ENCODE results near the gene KNDC1. TPM values are rescaled to one million over a fixed set of nuclear protein-coding genes. Genes with fewer than 3 reads are reported as not detected.

Gene KNDC1
- total and polyA plus RNA-seq, 2 of the 4 experiments (the other 2 are of a cell fraction) = 0.18 to 1.1 TPM

- H3K9me1 ChIP-seq (ENCODE audit: insufficient read depth, low read length) = peaks cover 18% of the 10 kb centered on the region
- H3K4me2 ChIP-seq (ENCODE audit: low read depth, low read length) = peak overlapping the region; percentile 11; the same call in 1 of the 2 replicates
- H3K56ac ChIP-seq (ENCODE audit: extremely low read depth, insufficient read depth, low read length) = 0 out of 2 replicates have a peak overlapping the region, but pooled peaks have one; percentile 34
- DNase-seq (no peak), ATAC-seq (ENCODE audit: low read depth) (no peak)
- ChIA-PET POLR2A (ENCODE audit: unreplicated experiment) (no interaction called here), CTCF (no interaction called here)
- peak overlapping the region; percentile 91 for H2AK9ac ChIP-seq (replicated peaks; ENCODE audit: low read depth, low read length, poor library complexity)
- H2BK5ac ChIP-seq (ENCODE audit: low read depth, low read length, poor library complexity, severe bottlenecking) = peak overlapping the region; percentile 88
- peak overlapping the region; percentile 96 for H2BK20ac ChIP-seq (ENCODE audit: low read depth, low read length)
- H3K23ac ChIP-seq (ENCODE audit: low read depth, low read length) = peak overlapping the region; percentile 62; the same call in 1 of the 2 replicates
- intact Hi-C loops (cut with micrococcal nuclease) (loop anchor here (5.0 kb wide), 1 partner anchor 112 kb away; no protein-coding TSS in a partner anchor), in situ Hi-C loops (cut with MboI; ENCODE audit: low sequenced_read_pairs) (loop anchor here (25.0 kb wide), 1 partner anchor 597 kb away; no protein-coding TSS in a partner anchor), dilution Hi-C loops (cut with HindIII; ENCODE audit: low sequenced_read_pairs, unreplicated experiment) (no loop called here)
- H3K4ac ChIP-seq (ENCODE audit: low read depth, low read length) = peak overlapping the region; percentile 96
- peak overlapping the region; percentile 58 for H4K5ac ChIP-seq (ENCODE audit: low read depth, low read length)
- peak overlapping the region; percentile 69 for H3K18ac ChIP-seq (ENCODE audit: low read depth, low read length)
- no peaks in the 10 kb centered on the region for H4K20me1 ChIP-seq (ENCODE audit: insufficient read depth, low read length)
- H4K91ac ChIP-seq (ENCODE audit: insufficient read depth, low read depth, low read length) = peak overlapping the region; percentile 94
- WGBS, 2 experiments (ENCODE audit: extremely low coverage in 2 of 2, insufficient read length in 1 of 2) = 52% methylated on average over 8 of the region's 12 CpGs; no CpG with 5 or more reads in 1 of the 2 experiments
- H2AFZ ChIP-seq (replicated peaks; ENCODE audit: low read length, poor library complexity) = peak overlapping the region; percentile 75
- H3K4me3 ChIP-seq (ENCODE audit: insufficient read depth, low read depth, low read length) = no peak overlapping the region
- no peaks in the 10 kb centered on the region for H3K9me3 ChIP-seq (ENCODE audit: control insufficient read depth, insufficient read depth, low read length)
- H2BK15ac ChIP-seq (ENCODE audit: low read depth, low read length) = peak overlapping the region; percentile 29; the same call in 1 of the 3 replicates
- peak overlapping the region; percentile 98 for H2AK5ac ChIP-seq (ENCODE audit: low read depth, low read length)
- peaks cover 0 to 4% of the 10 kb centered on the region in 2 experiments; a peak in 1 of 4 replicates for H3K79me1 ChIP-seq (ENCODE audit: low read depth in 1 of 2, low read length in 2 of 2)
- peak overlapping the region; percentile 88 for H3K14ac ChIP-seq (replicated peaks; ENCODE audit: low read depth, low read length)
- H3K4me1 ChIP-seq (ENCODE audit: control insufficient read depth, insufficient read depth, low read length) = peaks cover 21% of the 10 kb centered on the region
- H4K8ac ChIP-seq (ENCODE audit: low read depth in 2 of 2, low read length in 2 of 2) = peak overlapping the region; percentile 56 to 86
- H3K36me3 ChIP-seq (ENCODE audit: control insufficient read depth, insufficient read depth, low read length) = no peaks in the 10 kb centered on the region
- peak overlapping the region; percentile 91 for H2BK120ac ChIP-seq (ENCODE audit: low read depth, low read length)
- peak overlapping the region; percentile 80 for H3K27ac ChIP-seq (ENCODE audit: insufficient read depth, low read length)
- peak overlapping the region; percentile 29; the same call in 1 of the 2 replicates for H3K9ac ChIP-seq (ENCODE audit: low read depth, low read length)
- no peaks in the 10 kb centered on the region for H3K27me3 ChIP-seq (ENCODE audit: control insufficient read depth, insufficient read depth, low read length)
- TF ChIP-seq CEBPB (IDR thresholded peaks at IDR 0.05; ENCODE audit: low read depth, low read length) (no peak), CHD1 (IDR thresholded peaks at IDR 0.05; ENCODE audit: low read depth, low read length) (no peak), RCOR1 (IDR thresholded peaks at IDR 0.05; ENCODE audit: insufficient replicate concordance, low read length) (no peak), MAFK (IDR thresholded peaks at IDR 0.05; ENCODE audit: low read depth, low read length) (no peak), FOS (IDR thresholded peaks at IDR 0.05; ENCODE audit: low read depth, low read length) (no peak), NFE2L2 (IDR thresholded peaks at IDR 0.05; ENCODE audit: low read depth, low read length) (no peak), BHLHE40 (IDR thresholded peaks at IDR 0.05; ENCODE audit: low read depth, low read length) (no peak), SMC3 (IDR thresholded peaks at IDR 0.05; ENCODE audit: low read depth, low read length) (no peak), POLR2A (IDR thresholded peaks at IDR 0.05; ENCODE audit: low read depth, low read length) (no peak), CTCF (conservative IDR thresholded peaks at IDR 0.05; ENCODE audit: low read depth, low read length) (no peak), RAD21 (IDR thresholded peaks at IDR 0.05; ENCODE audit: low read length) (no peak), RFX5 (IDR thresholded peaks at IDR 0.05; ENCODE audit: low read depth, low read length) (no peak), MXI1 (IDR thresholded peaks at IDR 0.05; ENCODE audit: borderline replicate concordance, low read depth, low read length) (no peak), USF2 (IDR thresholded peaks at IDR 0.05; ENCODE audit: low read depth, low read length) (no peak), ELK1 (IDR thresholded peaks at IDR 0.05; ENCODE audit: borderline replicate concordance, low read depth, low read length) (no peak), MAZ (IDR thresholded peaks at IDR 0.05; ENCODE audit: borderline replicate concordance, low read depth, low read length) (no peak)
- no TSS peak for BruUV-seq (replicated peaks)
Measured at GRCh38 chr10:133259602-133259989, 99.6 kb downstream of the KNDC1 start.
